BJ (cell line): ENCODE results near the gene PCDH15. TPM values are rescaled to one million over a fixed set of nuclear protein-coding genes. Genes with fewer than 3 reads are reported as not detected.

ENCODE experiments used
- CTCF ChIA-PET: fragments of 350-600 bp; formaldehyde crosslinking; extraction: SDS; loops from one replicate; lab custom pipeline; 2021; ENCODE audit warnings: antibody characterized with exemption, inconsistent platforms; lab: Yijun Ruan, JAX
- POLR2A ChIA-PET: fragments of 300-600 bp; sonication (Branson Sonifier 250); formaldehyde crosslinking; extraction: SDS; loops from one replicate; lab custom pipeline; 2021; ENCODE audit warnings: antibody characterized with exemption; lab: Charles Lee
- DNase-seq: peaks from one replicate; pipeline ENCODE4 v3.0.0-alpha.2; 2011; ENCODE audit warnings: low read depth
- H3K27me3 ChIP-seq: 2 replicates; pipeline ENCODE4 v1.6.0; 2011; ENCODE audit warnings: low read length; ENCODE audit not compliant: control insufficient read depth, insufficient read depth
- H3K36me3 ChIP-seq: 2 replicates; pipeline ENCODE4 v1.5.1; 2011; ENCODE audit warnings: low read length; ENCODE audit not compliant: control insufficient read depth, insufficient read depth
- H3K4me3 ChIP-seq: 2 replicates; pipeline ENCODE4 v1.5.1; 2011; ENCODE audit warnings: low read depth, mild to moderate bottlenecking, control low read depth, low read length
- polyA plus RNA-seq: library from polyadenylated mRNA; depleted of rRNA; stranded (reverse); fragments of >200 nt; gene quantifications from 2 replicates; pipeline ENCODE4 v1.2.3, GENCODE V29; 2011
- TF ChIP-seq, protein P1 (sequence below): IDR thresholded peaks from 2 replicates; pipeline ENCODE4 v1.5.1; 2011; ENCODE audit warnings: low read depth, mild to moderate bottlenecking, control low read depth, inconsistent platforms, low read length, moderate library complexity; ENCODE audit not compliant: insufficient read depth

PCDH15 gene
- polyA plus RNA-seq, 1 experiment, result not detected

DNA sequence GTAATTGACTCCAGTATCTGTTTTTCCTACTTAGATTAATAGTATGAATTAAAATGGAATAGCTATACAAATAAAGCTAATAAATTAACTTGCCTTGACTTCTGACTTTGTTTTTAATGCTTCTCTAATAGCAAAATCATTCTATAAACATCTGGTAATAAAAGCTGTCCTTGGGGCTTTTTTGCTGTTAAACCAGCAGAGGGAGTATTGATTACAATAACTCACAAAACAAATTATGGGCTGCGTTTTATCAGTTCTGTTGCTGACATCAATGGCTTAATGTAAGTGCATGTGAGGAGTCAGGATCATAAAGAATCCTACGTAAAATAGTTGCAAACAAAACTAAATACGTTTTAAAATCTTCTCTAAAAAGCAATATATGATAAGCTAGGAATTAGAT, 667.8 kb downstream of the PCDH15 start:
- no peak for DNase-seq
- TF ChIP-seq, protein P1, sequence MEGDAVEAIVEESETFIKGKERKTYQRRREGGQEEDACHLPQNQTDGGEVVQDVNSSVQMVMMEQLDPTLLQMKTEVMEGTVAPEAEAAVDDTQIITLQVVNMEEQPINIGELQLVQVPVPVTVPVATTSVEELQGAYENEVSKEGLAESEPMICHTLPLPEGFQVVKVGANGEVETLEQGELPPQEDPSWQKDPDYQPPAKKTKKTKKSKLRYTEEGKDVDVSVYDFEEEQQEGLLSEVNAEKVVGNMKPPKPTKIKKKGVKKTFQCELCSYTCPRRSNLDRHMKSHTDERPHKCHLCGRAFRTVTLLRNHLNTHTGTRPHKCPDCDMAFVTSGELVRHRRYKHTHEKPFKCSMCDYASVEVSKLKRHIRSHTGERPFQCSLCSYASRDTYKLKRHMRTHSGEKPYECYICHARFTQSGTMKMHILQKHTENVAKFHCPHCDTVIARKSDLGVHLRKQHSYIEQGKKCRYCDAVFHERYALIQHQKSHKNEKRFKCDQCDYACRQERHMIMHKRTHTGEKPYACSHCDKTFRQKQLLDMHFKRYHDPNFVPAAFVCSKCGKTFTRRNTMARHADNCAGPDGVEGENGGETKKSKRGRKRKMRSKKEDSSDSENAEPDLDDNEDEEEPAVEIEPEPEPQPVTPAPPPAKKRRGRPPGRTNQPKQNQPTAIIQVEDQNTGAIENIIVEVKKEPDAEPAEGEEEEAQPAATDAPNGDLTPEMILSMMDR, result no peak
- Histone ChIP-seq H3K4me3 (no peak overlapping the region), H3K27me3 (no peaks in the 10 kb centered on the region), H3K36me3 (no peaks in the 10 kb centered on the region)
- POLR2A ChIA-PET, result no interaction called here
- CTCF ChIA-PET, result no interaction called here

DNA sequence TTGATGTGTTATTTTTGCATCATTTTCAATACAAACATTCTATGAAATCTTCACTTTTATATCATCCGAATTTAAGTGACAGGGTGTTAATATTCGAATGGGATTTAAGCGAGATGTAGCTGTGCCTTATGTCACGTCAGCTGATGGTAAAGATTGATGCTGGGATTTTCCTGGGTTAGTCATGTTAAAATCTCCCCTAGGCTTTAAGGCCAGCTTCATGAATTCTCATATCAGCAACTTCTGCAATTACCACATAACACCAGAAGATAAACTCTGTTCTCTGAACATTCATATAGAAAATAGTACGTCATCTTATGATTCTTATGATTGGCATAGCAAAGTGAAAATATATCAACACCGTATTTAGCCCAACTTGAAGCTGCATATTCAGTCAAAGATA, 669.2 kb downstream of the PCDH15 start:
- POLR2A ChIA-PET, result interaction anchor here (0.6 kb wide), 1 partner anchor 1024 kb away, joined by 6 read pairs; no protein-coding TSS in a partner anchor
- TF ChIP-seq, protein P1, result no peak

DNA sequence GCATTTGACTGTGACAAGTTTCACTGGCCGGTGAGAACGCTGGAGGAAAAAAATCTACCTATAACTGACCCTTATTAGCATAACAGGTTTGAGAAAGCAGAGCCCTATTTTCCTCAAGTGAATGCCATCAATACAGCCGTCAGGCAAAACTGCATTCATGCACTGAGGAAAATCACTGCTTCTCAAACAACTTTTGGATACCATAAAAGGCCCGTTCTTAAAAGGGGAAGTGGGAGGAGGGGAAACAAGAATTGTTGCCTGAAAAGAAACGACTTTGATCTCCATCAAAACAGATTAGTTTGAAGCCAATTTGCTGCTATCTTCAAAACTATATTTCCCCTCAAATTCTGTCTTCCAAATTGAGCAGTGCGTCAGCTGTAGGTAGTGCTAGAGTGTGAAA, 670.6 kb downstream of the PCDH15 start:
- POLR2A ChIA-PET, result no interaction called here
- CTCF ChIA-PET, result no interaction called here

More for the DNA sequence above, 669.2 kb downstream of the PCDH15 start:
- H3K4me3 ChIP-seq, result no peak overlapping the region
- no peaks in the 10 kb centered on the region for H3K36me3 ChIP-seq
- CTCF ChIA-PET, result no interaction called here
- DNase-seq, result no peak
- no peaks in the 10 kb centered on the region for H3K27me3 ChIP-seq

DNA sequence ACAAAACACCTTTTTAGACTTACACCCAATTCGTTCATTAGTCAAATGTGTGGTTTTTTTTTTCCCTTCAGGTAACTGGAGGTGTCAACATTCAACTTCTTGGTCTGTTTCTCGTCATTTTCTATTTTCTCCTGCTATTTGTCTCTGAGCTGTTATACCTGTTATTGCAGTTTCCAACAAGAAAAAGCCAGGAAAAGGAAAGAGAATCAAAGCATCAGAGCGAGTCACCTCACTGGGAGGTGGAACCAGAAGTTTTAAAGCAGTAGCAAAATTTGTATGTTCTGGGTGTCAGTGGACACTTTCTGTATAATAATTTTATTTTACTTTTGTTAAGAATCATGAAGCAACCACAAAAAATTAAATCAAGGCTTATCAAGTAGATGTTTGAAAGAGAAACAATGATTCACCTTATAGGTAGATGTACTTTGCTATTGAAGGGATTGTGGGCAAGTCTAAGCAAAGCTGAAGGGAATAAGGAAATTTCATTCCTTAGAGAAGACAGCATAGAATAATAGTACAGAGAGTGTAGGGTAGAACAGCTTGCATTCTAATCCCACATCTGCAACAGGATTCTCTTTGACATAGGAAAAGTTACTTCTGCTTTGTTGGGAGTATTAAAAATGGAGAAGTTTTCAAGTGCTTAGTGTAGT, 675.8 kb downstream of the PCDH15 start:
- ChIA-PET CTCF (no interaction called here), POLR2A (no interaction called here)
- TF ChIP-seq, protein P1, result no peak
- no peak overlapping the region for H3K4me3 ChIP-seq
- no peak for DNase-seq
- no peaks in the 10 kb centered on the region for H3K27me3 ChIP-seq
- H3K36me3 ChIP-seq, result no peaks in the 10 kb centered on the region

More for the DNA sequence above, 670.6 kb downstream of the PCDH15 start:
- Histone ChIP-seq H3K4me3 (no peak overlapping the region), H3K27me3 (no peaks in the 10 kb centered on the region), H3K36me3 (no peaks in the 10 kb centered on the region)
- no peak for DNase-seq
- TF ChIP-seq, protein P1, result no peak

DNA sequence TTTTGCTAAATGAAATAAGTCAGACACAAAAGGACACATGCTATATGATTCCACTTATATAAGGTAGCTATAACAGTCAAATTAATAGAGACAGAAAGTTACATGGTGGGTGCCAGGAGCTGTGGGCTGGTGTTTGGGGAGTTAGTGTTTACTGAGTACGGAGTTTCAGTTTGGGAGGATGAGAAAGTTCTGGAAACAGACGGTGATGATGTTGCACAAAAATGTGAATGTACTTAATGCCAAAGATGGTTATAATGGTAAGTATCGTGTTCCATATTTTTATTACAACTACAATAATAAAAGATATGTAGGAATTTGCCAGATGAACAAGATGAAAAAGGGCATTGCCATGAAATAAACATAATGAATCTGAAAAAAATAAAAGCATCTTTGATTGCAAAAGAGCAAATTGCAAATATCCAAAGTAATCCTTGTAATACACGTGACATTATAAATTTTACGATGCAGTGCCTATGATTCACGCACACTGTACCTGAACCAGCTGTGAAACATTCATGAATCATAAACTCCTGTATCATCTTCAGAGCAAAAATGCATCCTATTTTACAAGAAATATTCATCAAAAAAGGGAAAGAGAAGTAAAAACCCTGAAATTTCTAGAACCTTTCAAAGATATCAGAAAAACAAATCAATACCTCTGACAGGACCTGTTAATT, 676.7 kb downstream of the PCDH15 start:
- Histone ChIP-seq H3K4me3 (no peak overlapping the region), H3K27me3 (no peaks in the 10 kb centered on the region), H3K36me3 (no peaks in the 10 kb centered on the region)
- TF ChIP-seq, protein P1, result no peak
- DNase-seq, result no peak
- ChIA-PET CTCF (interaction anchor here (0.7 kb wide), 1 partner anchor 1261 kb away, joined by 3 read pairs; no protein-coding TSS in a partner anchor), POLR2A (no interaction called here)
